DMS 273 treated with DMSO at 0.1 percent for 48 hours (cell line): ENCODE results near the gene FATE1.
"Not testable (repeated sequence)": the region's sequence is repeated elsewhere in the genome, so short reads cannot be mapped to it uniquely, and the experiment has no call there.

Source experiments
- DNase-seq: peaks from one replicate; lab custom pipeline; 2025; lab: John Stamatoyannopoulos, UW

The FATE1 gene, protein sequence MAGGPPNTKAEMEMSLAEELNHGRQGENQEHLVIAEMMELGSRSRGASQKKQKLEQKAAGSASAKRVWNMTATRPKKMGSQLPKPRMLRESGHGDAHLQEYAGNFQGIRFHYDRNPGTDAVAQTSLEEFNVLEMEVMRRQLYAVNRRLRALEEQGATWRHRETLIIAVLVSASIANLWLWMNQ

DNA sequence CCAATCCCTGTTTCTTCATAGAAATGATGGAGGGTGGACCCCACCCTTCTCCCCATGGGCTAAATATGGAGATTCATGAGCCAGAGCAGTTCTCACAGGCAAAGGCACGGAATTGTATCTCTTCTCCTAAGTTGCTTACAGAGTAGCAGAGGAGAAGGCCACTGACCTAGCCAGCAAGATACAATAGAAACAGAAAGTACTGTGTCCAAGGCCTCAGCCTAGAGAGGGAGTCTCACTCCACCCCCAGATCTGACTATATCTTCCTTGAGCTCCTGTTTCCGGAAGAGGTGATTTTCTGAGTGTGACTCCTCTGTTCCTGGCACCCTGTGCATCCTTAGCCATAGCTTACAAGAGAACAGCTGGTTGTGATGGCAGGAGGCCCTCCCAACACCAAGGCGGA, at the start of gene FATE1:
TSS of gene FATE1 (plus strand) at position 284 of the 400 bp plus-strand sequence. CDS start at position 369, 85 bp downstream.
- DNase-seq: no peak

DNA sequence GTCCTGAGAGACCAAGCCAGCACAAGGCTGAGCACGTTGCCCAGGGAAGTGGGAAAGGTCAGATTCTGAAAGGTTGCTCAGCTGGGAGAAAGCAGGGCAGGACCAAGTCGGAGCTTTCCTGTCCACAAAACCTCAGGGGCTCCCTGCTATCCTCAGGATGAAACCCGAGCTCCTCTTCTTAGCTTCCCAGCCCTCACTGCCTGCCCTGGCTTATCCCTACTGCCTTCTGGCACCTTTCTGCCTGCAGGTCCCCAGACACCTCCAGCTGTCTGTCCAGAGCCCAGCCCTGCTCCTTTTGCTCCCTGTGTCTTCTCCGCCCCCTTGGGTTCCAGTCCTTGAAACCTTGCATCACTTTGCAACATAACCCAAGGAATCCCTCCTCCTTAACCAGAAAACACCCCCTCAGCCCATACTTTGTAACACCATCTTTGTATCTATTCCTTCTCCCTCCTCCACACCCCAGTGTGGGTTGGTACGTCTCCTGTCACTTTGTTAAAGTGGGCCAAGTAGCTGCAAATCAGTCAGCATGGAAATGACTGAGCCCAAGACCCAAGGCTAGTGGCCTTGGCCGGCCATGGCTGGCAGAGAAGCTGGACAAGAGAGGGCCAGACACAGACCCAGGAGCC, 40.6 kb upstream of the FATE1 start:
- DNase-seq: no peak

DNA sequence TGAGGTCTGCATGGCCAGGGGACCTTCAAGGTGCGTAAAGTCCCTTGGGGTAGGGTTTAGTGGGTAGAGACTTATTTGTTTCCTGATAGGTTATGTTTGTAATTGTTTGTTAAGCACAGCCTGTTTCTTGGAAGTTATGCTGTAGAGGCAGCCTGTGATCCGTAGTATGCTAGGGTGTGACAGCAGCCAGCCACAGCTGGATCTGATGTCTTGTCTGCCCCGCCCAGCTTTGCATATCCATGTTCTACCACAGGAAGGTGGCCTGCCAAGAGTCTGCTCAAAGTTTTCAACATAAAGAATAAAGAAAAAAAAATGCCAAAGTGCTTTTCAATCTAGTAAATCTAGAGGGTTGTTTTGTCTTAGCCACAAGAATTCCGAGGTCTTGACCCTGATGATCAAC, 39.6 kb upstream of the FATE1 start:
- DNase-seq: no peak

DNA sequence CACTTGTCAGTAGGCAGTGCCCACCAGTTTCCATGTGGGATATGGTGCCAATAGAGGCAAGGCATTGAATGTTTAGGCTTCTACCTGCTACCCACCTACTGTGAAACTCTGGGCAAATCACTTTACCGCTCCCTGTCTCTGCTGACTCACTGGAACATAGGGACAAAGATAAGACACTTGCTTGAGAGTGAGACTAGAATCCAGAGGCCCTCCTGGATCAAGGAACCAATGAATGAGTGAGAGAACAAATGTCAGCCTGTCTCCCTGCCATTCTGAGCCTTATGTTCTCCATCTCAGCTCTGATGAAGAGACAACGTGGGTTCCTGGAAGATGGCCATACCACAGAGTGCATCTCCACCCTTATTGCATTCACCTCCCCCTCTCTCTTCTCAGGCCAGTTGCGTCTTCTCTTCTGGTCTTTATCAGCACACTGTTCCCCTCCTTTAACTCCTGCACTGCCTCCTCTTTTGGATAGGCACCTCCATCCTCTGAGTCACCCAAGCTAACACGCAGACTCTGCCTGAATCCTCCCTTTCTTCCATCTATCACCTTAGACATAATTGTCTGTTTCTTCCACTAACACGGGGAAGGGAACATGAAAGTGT, 35.9 kb upstream of the FATE1 start:
- DNase-seq: no peak

DNA sequence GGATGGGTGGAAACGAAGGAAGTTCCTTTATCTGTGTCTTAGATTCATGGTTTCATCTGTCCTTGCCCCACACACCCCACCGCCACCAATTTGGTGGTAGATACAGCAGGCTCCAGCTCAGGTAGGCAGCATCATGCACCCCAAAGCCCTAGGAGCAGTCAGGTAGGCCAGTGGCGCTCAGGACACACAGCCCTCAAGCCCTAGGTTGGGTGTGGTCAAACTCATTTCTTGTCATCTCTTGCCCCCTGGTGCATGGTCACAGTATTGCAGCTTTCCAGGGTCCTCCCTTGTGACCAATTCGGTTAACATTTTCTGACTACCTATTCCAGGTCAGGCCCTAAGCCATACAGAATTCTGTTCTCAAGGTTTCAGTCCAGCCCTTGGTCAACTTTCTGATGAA, 35.0 kb upstream of the FATE1 start:
- DNase-seq: no peak

DNA sequence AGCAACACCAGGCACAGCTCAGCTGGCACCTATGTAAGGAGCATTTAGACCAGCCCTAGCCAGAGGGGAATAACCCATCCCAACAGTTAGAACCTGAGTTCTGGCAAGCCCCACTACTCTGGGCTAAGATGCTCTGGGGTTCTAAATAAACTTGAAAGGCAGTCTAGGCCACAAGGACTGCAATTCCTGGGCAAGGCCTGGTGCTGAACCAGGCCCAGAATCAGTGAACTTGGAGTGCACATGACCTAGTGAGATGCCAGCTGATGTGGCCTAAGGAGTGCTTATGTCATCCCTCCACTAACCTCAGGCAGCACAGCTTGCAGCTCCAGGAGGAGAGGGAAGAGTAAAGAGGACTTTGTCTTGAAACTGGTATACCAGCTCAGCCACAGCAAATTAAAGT, 28.2 kb upstream of the FATE1 start:
- DNase-seq: no peak

DNA sequence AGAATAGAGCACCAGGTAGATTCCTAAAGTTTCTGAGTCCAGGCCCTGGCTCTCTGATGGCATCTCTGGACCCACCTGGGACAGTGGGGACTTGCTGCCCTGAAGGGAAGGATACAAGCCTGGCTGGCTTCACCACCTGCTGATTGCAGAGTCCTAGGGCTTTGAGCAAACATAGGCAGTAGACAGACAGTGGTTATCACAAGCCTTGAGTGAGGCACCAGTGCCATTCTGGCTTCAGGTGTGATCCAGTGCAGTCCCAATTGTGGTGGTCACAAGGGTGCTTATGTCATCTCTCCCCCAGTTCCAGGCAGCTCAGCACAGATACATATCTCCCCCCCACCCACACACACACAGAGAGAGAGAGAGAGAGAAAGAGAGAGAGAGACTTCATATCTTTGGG, 27.1 kb upstream of the FATE1 start:
- no peak for DNase-seq

DNA sequence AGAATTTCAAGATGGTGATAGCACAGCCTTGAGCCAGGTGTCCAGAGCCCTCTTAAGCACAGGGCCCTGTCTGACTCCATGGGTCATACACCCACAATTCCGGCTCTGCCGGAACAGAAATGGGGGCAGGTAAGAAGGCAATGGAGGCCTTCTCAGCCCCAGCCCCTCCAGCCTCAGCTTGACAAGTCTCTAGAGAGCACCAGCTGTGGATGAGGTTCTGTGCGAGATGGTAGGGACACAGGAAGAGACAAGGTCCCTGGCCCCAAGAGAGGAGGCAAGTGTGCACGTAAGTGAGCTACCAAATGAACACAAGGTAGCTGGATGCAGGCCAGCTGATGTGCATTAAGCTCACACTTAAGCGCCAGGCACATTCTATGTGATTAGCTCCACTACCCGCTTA, 23.0 kb upstream of the FATE1 start:
- no peak for DNase-seq

DNA sequence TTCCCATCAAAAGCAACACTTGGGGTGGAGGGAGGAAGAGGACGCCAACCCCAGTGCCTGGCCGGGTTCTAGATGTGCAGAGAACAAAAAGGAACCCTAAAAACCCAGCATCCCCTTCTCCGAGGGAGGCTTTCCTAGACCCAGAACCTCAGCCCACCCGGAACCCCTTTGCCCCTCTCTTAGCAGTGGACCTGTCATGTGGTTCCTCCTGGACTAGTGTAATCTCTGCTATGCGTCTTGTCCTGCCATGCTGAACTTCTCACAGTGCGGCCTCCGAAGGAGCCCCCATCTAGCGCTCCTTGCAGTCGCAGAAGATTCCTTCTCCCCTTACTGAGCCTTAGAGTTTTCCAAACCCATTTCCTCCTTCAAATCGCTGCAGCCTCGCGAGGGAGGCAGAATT, 21.7 kb upstream of the FATE1 start:
- no peak for DNase-seq

DNA sequence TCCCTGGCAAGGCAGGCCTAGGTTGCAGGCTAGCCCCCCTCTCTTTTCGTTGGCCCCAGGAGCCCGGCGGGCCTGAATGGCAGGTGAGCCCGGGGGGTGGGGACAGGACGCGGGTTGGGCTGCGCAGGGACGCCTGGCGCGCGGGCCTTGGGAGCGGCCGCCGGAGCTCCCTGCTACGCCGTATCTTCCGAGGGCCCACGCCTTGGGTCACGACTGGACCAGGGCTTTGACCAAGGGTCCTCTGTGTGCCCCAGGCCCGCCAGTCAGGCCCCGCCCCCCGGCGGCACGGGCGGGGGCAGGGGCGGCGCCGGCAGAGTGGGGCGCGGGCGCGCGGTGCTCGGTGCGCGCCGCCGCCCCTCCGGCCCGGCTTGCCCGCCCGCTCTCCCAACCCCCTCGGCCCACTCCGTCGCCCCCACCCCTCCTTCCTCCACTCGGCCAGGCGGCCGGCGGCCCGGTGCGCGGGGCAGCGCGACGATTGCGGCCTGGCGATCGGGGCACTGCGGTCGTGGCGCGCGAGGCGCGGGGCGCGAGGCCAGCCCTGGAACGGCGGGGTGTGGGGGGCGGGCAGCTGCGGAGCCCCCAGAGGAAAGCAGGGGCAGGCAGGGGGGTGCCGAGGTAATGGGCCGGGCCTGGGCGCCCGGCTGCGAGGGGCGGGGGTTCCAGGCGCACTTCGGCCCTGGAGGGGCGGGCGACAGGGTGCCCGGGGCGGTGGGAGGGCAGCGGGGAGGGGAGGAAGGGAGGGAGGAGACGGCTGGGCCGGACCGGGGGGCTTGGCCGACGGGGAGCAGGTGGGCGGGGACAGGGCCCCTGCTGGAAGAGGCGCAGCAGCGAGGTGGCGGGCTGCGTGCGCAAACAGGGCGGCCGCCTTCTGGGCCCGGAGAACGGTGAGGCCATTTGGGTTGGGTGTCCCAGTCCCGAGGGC, 20.9 kb upstream of the FATE1 start, which contains the start of gene PRRG3:
TSS of gene PRRG3 (plus strand) at position 798 of the 922 bp plus-strand sequence. CDS start 3,357 bp downstream, outside the sequence.
- DNase-seq: no peak

DNA sequence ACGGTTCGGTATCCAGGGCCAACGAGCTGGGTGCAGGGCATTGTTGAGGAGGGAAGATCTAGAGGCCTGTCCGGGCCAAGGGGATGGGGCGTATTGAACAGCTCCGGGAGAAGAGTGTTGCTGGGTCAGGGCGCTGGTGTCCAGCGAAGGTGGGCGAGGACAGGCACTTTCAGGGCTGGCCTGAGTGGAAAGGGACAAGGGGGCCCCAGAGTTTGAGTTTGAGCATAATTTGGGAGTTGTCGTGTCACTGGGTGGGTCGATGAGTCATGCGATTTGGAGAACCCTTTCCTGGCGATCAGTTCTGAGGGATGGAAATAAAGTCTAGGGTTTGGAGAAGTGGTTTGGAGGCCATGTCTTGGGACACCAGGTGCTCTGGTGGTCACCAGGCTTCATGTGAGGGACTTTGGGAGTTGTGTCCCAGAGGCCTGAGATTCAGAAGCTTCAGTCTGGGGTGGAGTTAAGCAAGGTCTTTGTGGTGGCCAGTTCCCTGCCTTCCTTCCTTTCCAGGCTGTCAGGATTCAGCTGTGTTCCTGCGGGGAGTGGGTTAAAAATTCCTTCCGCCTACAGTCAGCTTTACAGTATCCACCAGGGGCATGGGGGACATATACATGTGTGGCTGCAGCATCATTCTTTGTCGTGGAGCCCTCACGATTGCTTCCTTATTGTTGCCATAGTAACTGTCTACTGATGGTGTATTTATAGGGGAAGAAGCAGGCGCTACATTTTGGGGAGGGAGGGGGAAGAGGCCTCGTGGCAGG, 20.1 kb upstream of the FATE1 start:
- no peak for DNase-seq

DNA sequence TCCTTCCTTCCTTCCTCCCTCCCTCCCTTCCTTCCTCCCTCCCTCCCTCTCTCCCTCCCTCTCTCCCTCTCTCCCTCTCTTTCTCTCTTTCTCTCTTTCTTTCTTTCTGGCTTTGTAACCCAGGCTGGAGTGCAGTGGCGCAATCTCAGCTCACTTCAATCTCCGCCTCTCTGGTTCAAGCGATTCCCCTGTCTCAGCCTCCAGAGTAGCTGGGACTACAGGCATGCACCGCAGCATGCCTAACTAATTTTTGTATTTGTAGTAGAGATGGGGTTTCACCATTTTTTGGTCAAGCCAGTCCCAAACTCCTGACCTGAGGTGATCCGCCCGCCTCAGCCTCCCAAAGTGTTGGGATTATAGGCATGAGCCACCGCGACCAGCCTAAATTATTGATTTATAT, 18.8 kb upstream of the FATE1 start:
- DNase-seq: not testable (repeated sequence)

DNA sequence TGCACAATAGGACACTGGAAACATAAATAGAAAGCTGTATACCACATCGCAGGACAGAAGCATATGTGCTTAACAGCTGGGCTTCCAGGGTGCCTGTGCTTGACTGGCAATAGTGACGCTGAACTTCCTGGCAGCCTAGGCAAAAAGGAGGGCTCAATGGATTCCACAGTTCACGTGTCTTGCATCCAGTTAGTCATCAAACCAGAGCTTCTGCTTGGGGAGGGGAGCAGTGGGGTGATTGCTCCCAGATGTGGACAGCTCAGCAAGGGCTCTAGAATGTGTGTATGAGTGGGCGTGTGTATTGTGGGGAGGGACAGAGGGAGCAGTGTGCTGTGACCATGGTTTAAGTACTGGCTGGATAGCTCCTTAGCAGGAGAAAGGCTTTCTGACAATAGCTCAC, 18.3 kb upstream of the FATE1 start:
- peak; percentile 54 for DNase-seq

DNA sequence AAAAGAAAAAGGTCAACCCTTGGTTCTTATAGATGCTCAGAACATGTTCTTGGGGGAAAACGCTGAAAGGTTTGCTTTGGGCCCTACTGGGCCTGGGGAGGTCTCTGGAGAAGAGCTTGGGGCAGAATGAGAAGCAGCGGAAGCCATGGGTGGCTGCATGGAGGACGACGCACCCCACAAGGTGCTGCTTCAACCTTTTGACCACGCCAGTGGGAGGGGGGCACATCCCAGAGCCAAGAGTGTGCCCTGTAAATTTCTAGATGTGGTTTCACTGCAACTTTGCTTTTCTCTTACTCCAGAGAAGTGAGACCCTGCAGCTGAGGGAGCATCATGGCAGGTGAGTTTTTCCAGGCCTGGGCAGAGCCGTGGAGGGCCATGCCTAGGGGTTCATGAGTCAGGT, 17.4 kb upstream of the FATE1 start:
- DNase-seq: no peak

DNA sequence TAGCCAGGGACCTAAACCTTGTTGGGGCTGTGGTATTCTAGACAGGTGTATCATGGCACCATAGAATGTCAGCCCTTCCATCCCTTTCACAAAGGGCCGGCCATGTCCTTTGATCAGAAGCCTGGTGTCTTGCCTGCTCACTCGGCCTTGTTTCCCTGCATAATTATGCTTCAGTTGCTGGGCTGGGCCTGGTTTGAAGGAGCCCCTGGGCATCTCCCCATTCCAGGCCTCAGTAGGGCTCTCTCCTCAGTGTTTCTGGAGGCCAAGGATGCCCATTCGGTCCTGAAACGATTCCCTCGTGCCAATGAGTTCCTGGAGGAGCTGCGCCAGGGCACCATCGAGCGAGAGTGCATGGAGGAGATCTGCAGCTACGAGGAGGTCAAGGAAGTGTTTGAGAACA, 16.1 kb upstream of the FATE1 start:
- DNase-seq: no peak

DNA sequence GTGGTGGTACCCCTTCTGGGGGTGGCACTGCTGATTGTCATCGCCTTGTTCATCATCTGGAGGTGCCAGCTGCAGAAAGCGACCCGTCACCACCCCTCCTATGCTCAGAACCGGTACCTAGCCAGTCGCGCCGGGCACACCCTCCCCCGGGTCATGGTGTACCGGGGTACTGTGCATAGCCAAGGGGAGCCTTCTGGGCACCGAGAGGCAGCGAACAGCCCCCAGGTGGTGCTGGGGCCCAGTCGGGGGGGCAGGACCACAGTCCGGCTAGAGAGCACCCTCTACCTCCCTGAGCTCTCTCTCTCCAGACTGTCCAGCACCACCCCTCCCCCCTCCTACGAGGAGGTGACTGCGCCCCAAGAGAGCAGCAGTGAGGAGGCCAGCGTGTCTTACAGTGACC, 15.3 kb upstream of the FATE1 start:
- no peak for DNase-seq

DNA sequence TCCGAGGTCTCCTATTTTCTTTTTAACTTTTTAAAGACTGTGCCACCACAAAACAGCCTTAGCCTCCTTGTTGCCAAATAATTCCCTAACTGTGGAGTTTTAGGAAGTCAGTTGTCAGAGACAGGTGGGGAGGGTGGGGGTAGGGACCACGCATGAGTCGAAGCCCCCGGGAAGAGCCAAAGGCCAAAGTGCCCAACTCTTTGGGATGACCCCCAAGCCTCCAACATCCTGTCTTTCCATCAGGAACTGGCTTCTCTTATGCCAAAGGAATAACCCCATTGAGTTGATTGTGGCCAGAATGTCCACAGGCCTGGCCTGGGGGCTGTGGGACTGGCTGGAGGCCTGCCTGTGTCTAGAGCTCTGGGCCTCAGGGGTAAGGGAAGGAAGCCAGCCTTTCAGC, 14.8 kb upstream of the FATE1 start:
- no peak for DNase-seq

DNA sequence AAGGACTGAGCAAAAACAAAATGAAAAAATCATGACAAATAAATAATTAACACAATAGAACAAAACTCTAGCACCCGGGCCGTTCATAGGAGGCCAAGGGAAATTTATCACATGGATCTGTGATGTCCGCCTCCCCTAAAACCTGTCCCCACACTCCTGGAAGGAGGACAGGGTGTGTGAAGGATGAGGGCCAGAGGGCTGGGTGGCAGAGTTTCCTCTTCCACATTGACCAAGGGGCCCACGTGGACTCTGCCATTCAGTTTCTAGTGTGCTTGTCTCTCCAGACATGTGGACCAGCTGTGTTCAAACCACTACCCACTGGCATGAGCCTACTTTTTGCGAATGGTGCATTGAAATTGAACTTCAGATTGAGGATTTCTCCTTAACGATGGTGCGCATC, 14.3 kb upstream of the FATE1 start:
- DNase-seq: no peak

DNA sequence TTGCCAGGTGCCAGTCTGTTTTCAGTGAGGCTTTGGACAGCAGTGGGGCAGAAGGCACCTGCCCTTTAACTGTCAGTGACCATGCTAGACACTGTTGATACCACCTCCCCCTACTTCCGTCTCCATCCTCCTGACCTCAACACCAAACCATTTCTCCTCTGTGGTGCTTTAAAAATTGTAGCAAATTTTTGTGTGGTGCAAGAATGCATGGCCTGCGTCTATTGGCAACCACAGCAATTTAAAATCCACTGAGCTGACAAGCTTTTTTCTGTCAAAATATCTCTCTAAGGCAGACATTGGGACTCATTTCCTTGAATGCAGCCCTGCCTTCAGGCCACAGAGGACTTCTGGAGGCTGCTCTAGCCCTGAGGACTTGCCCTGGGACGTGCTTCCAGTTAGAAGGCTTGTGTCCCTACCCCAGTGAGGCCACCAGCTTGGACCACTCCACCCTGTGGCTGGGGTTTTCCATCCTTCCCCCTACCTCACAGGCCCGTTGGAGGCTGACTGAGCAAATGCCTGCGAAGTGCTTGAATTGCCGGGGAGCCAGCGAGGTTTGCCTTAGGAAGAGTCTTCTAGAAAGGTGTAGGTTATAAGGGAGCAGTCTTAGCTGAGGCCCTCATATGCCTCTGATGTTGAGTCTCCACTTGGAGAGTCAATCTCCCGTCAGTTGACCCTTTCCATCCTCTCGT, 13.7 kb upstream of the FATE1 start:
- no peak for DNase-seq

DNA sequence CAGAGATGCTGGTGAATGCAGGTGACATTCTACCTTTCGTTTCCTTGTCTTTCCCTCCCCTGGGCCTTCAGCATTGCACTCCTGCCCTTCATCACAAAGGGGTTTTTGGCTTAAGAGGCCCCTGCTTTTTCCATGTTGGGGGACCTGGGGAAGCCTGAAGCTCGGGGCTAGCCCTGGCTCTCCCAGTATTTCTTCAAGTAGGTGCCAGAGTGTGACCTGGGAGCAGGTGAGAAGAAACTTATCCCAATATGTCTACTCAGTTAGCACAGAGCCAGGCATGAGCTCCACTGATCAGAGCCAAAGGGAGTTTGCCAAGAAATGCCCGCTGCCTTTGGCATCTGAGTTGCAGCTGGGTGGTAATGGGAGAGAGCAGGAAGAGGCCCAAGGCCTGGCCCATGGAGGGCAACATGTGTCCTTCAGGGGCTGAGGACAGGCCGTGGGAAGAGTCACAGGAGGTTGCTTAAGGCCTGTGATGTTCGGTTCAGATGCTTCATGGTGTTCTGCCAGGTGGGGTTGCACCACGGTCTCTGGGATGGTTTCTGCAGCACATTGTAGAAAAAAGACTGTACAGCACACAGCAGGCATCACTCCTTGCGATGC, 13.0 kb upstream of the FATE1 start:
- DNase-seq: no peak

DNA sequence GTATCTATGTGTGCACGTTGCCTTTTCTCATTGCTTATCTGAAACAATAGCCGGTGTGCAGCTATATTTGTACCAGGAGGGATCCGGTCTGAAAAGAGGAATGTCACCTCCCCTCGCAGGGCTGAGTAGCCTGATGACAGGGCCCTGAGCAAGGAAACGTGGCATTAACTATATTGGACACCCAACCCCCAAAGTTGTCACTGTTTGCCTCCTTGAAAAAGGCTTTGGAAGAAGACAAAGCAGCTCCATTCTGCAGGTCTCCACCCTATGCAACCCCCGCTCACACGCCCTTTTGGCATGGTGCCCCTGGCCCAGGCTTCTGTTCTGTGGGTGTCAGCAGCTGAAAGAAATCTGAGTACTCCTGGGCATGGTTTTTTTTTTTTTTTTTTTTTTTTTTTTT, 12.3 kb upstream of the FATE1 start:
- DNase-seq: no peak
